Activated CD8-positive, alpha-beta T cell treated with anti-CD3 and anti-CD28 coated beads for 36 hours (primary cell): Measurements from ENCODE around the gene PRMT3. TPM values are rescaled to one million over a fixed set of nuclear protein-coding genes. Genes with fewer than 3 reads are reported as not detected.

Experiments used
- ATAC-seq: fragments of 200-7000 bp; cut with Tn5 transposase; one replicate; pipeline ENCODE4 v1.10.0; 2021; ENCODE audit warnings: mild to moderate bottlenecking, moderate library complexity
- CTCF ChIA-PET: fragments of 350-600 bp; sonication (Branson Sonifier 250); formaldehyde crosslinking; loops from one replicate; lab custom pipeline; 2021; ENCODE audit warnings: antibody characterized with exemption; lab: Charles Lee
- POLR2A ChIA-PET: fragments of 350-600 bp; sonication (Branson Sonifier 250); formaldehyde crosslinking; loops from one replicate; lab custom pipeline; 2021; ENCODE audit warnings: antibody characterized with exemption; lab: Charles Lee
- DNase-seq: peaks from one replicate; pipeline ENCODE4 v3.0.0-alpha.2; 2020
- H3K27ac Mint-ChIP-seq: one replicate; pipeline ENCODE4 v1.8.0; 2021; ENCODE audit warnings: mild to moderate bottlenecking, mixed read lengths
- H3K27me3 Mint-ChIP-seq: one replicate; pipeline ENCODE4 v1.8.0; 2021; ENCODE audit warnings: mixed read lengths
- H3K36me3 Mint-ChIP-seq: one replicate; pipeline ENCODE4 v1.8.0; 2021; ENCODE audit warnings: low read depth, mixed read lengths
- H3K4me1 Mint-ChIP-seq: one replicate; pipeline ENCODE4 v1.8.0; 2021; ENCODE audit warnings: low read depth, mixed read lengths
- H3K4me3 Mint-ChIP-seq: one replicate; pipeline ENCODE4 v1.8.0; 2021; ENCODE audit warnings: mild to moderate bottlenecking, moderate library complexity, mixed read lengths
- H3K9me3 Mint-ChIP-seq: one replicate; pipeline ENCODE4 v1.8.0; 2021; ENCODE audit warnings: mixed read lengths
- CTCF ChIP-seq: fragments of 200-600 bp; IDR thresholded peaks from one replicate; pipeline ENCODE4 v1.8.0; 2022; ENCODE audit warnings: antibody characterized with exemption, mild to moderate bottlenecking
- intact Hi-C: fragments of 100-400 bp; cut with micrococcal nuclease; formaldehyde crosslinking; loops from one replicate; pipeline ENCODE4 v1.10.0; 2022
- total RNA-seq, 2 experiments: library from RNA; stranded (reverse); gene quantifications; one replicate each; pipeline ENCODE4 v1.2.3, GENCODE V29; 2021

PRMT3 gene
- total RNA-seq, 2 experiments from 2014 or later: 33.3 to 36.4 TPM

- H3K9me3 Mint-ChIP-seq: peaks cover 7% of the 10 kb centered on the region
- intact Hi-C loops: no loop called here
- H3K27me3 Mint-ChIP-seq: peaks cover 24% of the 10 kb centered on the region
- ChIA-PET POLR2A (no interaction called here), CTCF (no interaction called here)
- H3K36me3 Mint-ChIP-seq: no peaks in the 10 kb centered on the region
- H3K4me3 Mint-ChIP-seq: no peak overlapping the region
- no peak overlapping the region for H3K27ac Mint-ChIP-seq
- no peak for TF ChIP-seq CTCF
- no peak for ATAC-seq
- no peaks in the 10 kb centered on the region for H3K4me1 Mint-ChIP-seq
- DNase-seq: no peak
These were observed 148.8 kb downstream of the PRMT3 start for GRCh38 chr11:20536365-20536764.

GRCh38 chr11:20536784-20537183 lies 149.3 kb downstream of the PRMT3 start:
- Mint-ChIP-seq H3K4me1 (no peaks in the 10 kb centered on the region), H3K27ac (no peak overlapping the region), H3K36me3 (no peaks in the 10 kb centered on the region), H3K4me3 (no peak overlapping the region), H3K27me3 (peaks cover 24% of the 10 kb centered on the region), H3K9me3 (peaks cover 7% of the 10 kb centered on the region)
- ChIA-PET POLR2A (no interaction called here), CTCF (no interaction called here)
- no peak for TF ChIP-seq CTCF
- ATAC-seq (no peak), DNase-seq (no peak)
- intact Hi-C loops: no loop called here

- Mint-ChIP-seq H3K36me3 (no peaks in the 10 kb centered on the region), H3K27me3 (peaks cover 7% of the 10 kb centered on the region), H3K4me3 (no peak overlapping the region), H3K27ac (no peak overlapping the region), H3K4me1 (no peaks in the 10 kb centered on the region), H3K9me3 (peaks cover 7% of the 10 kb centered on the region)
- ChIA-PET CTCF (no interaction called here), POLR2A (no interaction called here)
- TF ChIP-seq CTCF: no peak
- DNase-seq: no peak
- ATAC-seq: no peak
- intact Hi-C loops: no loop called here
These were observed 154.0 kb downstream of the PRMT3 start for GRCh38 chr11:20541503-20541902.

GRCh38 chr11:20544603-20545237 lies 157.2 kb downstream of the PRMT3 start:
- CTCF ChIA-PET: no interaction called here

GRCh38 chr11:20547411-20547810 lies 159.9 kb downstream of the PRMT3 start:
- Mint-ChIP-seq H3K4me1 (no peaks in the 10 kb centered on the region), H3K9me3 (no peaks in the 10 kb centered on the region), H3K27ac (no peak overlapping the region), H3K27me3 (peaks cover 3% of the 10 kb centered on the region), H3K4me3 (no peak overlapping the region), H3K36me3 (no peaks in the 10 kb centered on the region)
- ChIA-PET POLR2A (no interaction called here), CTCF (no interaction called here)
- DNase-seq: no peak
- intact Hi-C loops: no loop called here
- no peak for TF ChIP-seq CTCF
- ATAC-seq: no peak

More at GRCh38 chr11:20544603-20545237, 157.2 kb downstream of the PRMT3 start:
- H3K9me3 Mint-ChIP-seq: no peaks in the 10 kb centered on the region
- intact Hi-C loops: no loop called here
- H3K27me3 Mint-ChIP-seq: peaks cover under 1% of the 10 kb centered on the region
- no peak for DNase-seq
- H3K36me3 Mint-ChIP-seq: no peaks in the 10 kb centered on the region
- POLR2A ChIA-PET: no interaction called here
- H3K27ac Mint-ChIP-seq: no peak overlapping the region
- H3K4me3 Mint-ChIP-seq: no peak overlapping the region
- no peaks in the 10 kb centered on the region for H3K4me1 Mint-ChIP-seq
- no peak for TF ChIP-seq CTCF
- no peak for ATAC-seq
